ENCODE measurements around the gene NCS1.

The NCS1 gene

DNA sequence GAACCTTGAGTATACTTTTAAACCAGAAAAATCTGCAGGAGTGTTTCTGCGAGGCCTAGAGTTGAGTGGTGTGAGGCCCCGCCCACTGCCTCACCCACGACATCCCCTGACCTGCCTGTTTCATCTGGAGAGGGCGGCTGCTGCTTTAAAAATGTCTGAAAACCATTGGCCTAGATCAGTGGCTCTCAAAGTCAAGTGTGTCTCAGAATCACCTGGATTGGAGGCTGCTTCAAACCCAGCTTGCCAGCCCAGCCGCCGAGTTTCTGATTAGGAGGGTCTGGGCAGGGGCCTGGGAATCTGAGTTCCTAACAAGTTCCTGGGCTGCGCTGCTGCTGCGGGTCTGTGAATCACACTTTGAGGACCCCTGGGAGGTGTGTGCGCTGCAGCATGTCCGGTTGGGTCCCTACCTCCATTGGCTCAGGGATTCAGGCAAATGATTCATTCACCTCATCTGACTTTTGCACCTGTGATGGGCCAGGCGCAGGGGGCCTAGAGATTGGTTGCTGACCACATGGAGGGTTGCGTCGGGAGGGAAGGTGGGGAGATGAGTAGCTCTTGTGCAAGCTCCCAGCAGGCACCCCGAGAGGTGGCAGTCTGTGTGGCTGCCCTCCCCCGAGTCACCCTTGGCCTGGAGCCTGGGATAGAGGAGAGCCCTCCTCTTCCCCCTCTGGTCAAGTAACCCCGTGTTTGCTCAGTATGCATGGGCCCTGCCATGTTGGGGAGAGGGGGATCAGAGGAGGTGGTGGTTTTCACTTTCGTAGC lies 65.7 kb downstream of the NCS1 start:
- TF ChIP-seq FOXP2 (optimal IDR thresholded peaks at IDR 0.05; ENCODE audit: borderline replicate concordance, extremely low read depth, extremely low read length, insufficient read depth), result no peak
- TF ChIP-seq SIN3A (IDR thresholded peaks at IDR 0.05; ENCODE audit: borderline replicate concordance, insufficient read depth, low read length), result no peak
- TF ChIP-seq POLR2AphosphoS5 (IDR thresholded peaks at IDR 0.05; ENCODE audit: low read depth, low read length), result no peak
- TF ChIP-seq TAF1 (IDR thresholded peaks at IDR 0.05; ENCODE audit: borderline replicate concordance, insufficient read depth, low read length), result no peak

DNA sequence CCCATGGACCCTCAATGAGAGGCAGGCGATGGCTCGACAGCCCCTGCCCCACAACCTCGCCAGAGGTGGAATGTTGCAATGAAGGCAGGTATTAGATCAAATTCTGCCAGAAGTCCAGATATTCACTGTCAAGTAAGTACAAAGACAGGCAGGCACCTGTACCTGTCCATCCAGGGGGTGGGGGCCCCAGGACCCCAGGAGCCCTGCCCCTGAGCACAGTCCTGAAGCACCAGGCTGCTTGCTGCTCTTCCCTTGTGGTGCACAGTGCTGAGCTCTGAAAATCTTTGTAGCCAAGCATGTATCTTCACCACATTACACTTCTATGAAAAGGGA lies 67.1 kb downstream of the NCS1 start:
- TF ChIP-seq, protein P1, sequence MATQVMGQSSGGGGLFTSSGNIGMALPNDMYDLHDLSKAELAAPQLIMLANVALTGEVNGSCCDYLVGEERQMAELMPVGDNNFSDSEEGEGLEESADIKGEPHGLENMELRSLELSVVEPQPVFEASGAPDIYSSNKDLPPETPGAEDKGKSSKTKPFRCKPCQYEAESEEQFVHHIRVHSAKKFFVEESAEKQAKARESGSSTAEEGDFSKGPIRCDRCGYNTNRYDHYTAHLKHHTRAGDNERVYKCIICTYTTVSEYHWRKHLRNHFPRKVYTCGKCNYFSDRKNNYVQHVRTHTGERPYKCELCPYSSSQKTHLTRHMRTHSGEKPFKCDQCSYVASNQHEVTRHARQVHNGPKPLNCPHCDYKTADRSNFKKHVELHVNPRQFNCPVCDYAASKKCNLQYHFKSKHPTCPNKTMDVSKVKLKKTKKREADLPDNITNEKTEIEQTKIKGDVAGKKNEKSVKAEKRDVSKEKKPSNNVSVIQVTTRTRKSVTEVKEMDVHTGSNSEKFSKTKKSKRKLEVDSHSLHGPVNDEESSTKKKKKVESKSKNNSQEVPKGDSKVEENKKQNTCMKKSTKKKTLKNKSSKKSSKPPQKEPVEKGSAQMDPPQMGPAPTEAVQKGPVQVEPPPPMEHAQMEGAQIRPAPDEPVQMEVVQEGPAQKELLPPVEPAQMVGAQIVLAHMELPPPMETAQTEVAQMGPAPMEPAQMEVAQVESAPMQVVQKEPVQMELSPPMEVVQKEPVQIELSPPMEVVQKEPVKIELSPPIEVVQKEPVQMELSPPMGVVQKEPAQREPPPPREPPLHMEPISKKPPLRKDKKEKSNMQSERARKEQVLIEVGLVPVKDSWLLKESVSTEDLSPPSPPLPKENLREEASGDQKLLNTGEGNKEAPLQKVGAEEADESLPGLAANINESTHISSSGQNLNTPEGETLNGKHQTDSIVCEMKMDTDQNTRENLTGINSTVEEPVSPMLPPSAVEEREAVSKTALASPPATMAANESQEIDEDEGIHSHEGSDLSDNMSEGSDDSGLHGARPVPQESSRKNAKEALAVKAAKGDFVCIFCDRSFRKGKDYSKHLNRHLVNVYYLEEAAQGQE (IDR thresholded peaks at IDR 0.05; ENCODE audit: insufficient read depth in 1 of 2, low read depth in 2 of 2, low read length in 2 of 2), result no peak
- TF ChIP-seq TAF1 (IDR thresholded peaks at IDR 0.05; ENCODE audit: borderline replicate concordance, insufficient read depth, low read length), result no peak
- TF ChIP-seq FOXP2 (optimal IDR thresholded peaks at IDR 0.05; ENCODE audit: borderline replicate concordance, extremely low read depth, extremely low read length, insufficient read depth), result no peak
- TF ChIP-seq SIN3A (IDR thresholded peaks at IDR 0.05; ENCODE audit: borderline replicate concordance, insufficient read depth, low read length), result no peak
- no peak for TF ChIP-seq POLR2AphosphoS5 (IDR thresholded peaks at IDR 0.05; ENCODE audit: low read depth, low read length)

- TF ChIP-seq, protein P1 (IDR thresholded peaks at IDR 0.05; ENCODE audit: insufficient read depth in 1 of 2, low read depth in 2 of 2, low read length in 2 of 2), result no peak
- TF ChIP-seq SIN3A (IDR thresholded peaks at IDR 0.05; ENCODE audit: borderline replicate concordance, insufficient read depth, low read length) (no peak), TAF1 (IDR thresholded peaks at IDR 0.05; ENCODE audit: borderline replicate concordance, insufficient read depth, low read length) (no peak), POLR2AphosphoS5 (IDR thresholded peaks at IDR 0.05; ENCODE audit: low read depth, low read length) (no peak)
Measured at GRCh38 chr9:130239741-130240241, 67.6 kb downstream of the NCS1 start.

DNA sequence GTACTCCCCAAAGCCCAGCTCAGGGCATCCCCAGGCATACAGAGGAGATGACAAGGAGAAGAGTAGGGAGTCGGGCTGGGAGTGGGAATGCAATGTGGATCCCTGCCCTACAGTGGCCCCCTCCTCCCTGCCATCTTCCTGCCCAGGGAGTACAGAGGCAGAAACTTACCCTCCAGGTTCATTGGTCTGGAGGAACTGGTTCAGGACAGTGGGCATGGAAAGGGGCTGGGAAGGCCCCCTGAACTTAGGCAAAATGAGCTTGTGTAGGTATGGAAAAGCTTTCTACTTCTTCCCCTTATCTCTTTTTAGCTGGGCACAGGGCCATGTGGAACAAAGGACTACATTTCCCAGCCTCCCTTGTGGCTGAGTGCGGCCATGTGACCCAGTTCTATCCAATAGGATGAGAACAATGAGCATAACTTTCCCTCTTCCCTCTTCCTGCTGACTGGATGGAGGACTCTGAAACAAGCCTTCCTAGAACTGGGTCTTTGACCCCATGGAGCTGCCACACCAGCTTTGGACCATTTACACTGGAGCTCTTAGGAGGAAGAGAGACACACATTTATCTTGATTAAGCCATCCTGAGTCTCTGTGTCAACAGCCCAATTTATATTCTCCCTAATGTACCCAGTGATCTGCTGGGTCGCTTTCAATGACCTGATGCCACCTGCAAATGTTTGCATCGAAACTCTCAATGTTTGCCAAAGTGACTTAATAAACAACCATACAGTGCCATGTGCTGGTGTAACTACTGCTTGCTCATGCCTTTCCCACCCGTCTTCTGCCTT lies 68.4 kb downstream of the NCS1 start:
- TF ChIP-seq POLR2AphosphoS5 (IDR thresholded peaks at IDR 0.05; ENCODE audit: low read depth, low read length) (peak; percentile 36; the same call in 1 of the 2 replicates), TAF1 (IDR thresholded peaks at IDR 0.05; ENCODE audit: borderline replicate concordance, insufficient read depth, low read length) (no peak), SIN3A (IDR thresholded peaks at IDR 0.05; ENCODE audit: borderline replicate concordance, insufficient read depth, low read length) (no peak), FOXP2 (optimal IDR thresholded peaks at IDR 0.05; ENCODE audit: borderline replicate concordance, extremely low read depth, extremely low read length, insufficient read depth) (no peak)
- TF ChIP-seq, protein P1 (IDR thresholded peaks at IDR 0.05; ENCODE audit: insufficient read depth in 1 of 2, low read depth in 2 of 2, low read length in 2 of 2), result no peak

DNA sequence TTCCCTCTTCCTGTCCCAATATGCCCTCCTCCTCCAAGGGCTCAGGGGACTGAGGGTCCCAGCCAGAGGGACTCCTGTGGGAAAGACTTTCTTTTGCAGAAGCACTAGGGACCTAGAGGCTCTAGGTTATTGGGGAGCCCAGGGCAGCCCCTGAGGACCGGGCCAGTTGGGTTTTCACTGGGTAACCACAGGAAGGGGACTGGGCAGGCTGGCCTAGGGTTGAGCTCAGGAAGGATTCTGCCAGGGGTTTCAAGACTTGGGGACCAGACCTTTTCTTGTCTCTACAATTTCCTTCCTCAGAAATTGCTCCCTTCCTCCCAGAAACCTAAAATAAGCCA lies 69.0 kb downstream of the NCS1 start:
- TF ChIP-seq, protein P1 (IDR thresholded peaks at IDR 0.05; ENCODE audit: insufficient read depth in 1 of 2, low read depth in 2 of 2, low read length in 2 of 2), result no peak
- TF ChIP-seq POLR2AphosphoS5 (IDR thresholded peaks at IDR 0.05; ENCODE audit: low read depth, low read length) (no peak), FOXP2 (optimal IDR thresholded peaks at IDR 0.05; ENCODE audit: borderline replicate concordance, extremely low read depth, extremely low read length, insufficient read depth) (no peak), TAF1 (IDR thresholded peaks at IDR 0.05; ENCODE audit: borderline replicate concordance, insufficient read depth, low read length) (no peak), SIN3A (IDR thresholded peaks at IDR 0.05; ENCODE audit: borderline replicate concordance, insufficient read depth, low read length) (no peak)
